Measurements from ENCODE around the gene TACR3. TPM values are rescaled to one million over a fixed set of nuclear protein-coding genes. Genes with fewer than 3 reads are reported as not detected.

TACR3 gene
- polyA plus RNA-seq, 3 donors: not detected

DNA sequence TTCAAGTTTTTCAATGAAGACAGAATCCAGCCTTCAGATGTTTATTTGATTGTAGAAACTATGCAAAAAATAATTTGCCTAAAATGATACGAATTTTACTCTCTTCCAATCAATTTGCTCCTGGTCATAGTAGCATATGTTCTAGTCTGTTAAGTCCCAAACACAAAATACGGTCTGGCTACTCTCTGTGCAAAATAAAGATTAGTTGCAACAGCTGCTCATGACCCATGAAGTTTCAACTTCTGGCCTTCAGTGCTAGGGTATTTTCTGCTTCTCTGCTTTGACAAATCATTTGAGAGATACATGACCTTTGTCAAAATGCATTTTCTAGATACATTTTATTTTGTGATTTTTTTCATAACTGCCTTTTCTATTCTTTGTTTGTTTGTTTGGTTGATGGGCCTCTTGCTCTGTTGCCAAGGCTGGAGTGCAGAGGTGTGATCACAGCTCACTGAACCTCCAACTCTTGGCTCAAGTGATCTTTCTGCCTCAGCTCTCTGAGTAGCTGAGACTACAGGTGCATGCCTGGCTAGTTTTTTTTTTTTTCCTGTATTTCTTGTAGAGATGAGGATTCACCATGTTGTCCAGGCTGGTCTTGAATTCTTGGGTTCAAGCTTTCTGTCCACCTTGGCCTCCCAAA lies 55.2 kb downstream of the TACR3 start:
- no peak overlapping the region for H3K4me2 ChIP-seq (replicated peaks; ENCODE audit: extremely low read depth, low read length, poor library complexity, severe bottlenecking)
- H3K79me2 ChIP-seq (ENCODE audit: insufficient read depth, low read length): no peaks in the 10 kb centered on the region
- Mint-ChIP-seq H3K9me3 (peaks cover 0 to 3% (median 0%) of the 10 kb centered on the region in 7 donors), H3K27ac (no peak overlapping the region), H3K27me3 (ENCODE audit: low read depth in 3 of 3) (no peaks in the 10 kb centered on the region), H3K4me1 (no peaks in the 10 kb centered on the region), H3K36me3 (no peaks in the 10 kb centered on the region), H3K4me3 (no peak overlapping the region)
- H3K4me1 ChIP-seq (ENCODE audit: control insufficient read depth in 1 of 2, insufficient read depth in 2 of 2, low read length in 2 of 2): no peaks in the 10 kb centered on the region
- no peak for DNase-seq
- H3K27me3 ChIP-seq (ENCODE audit: control insufficient read depth in 2 of 2, insufficient read depth in 2 of 2, low read length in 2 of 2): no peaks in the 10 kb centered on the region
- no peak overlapping the region for H3K9ac ChIP-seq (ENCODE audit: insufficient read depth, low read length, poor library complexity, severe bottlenecking)
- H3K27ac ChIP-seq (ENCODE audit: low read depth in 1 of 2, low read length in 2 of 2): no peak overlapping the region
- intact Hi-C loops (cut with micrococcal nuclease): no loop called here
- no peak overlapping the region for H3K4me3 ChIP-seq (replicated peaks in 1 of 3; ENCODE audit: low read depth in 2 of 3, low read length in 3 of 3)
- H4K20me1 ChIP-seq (ENCODE audit: insufficient read depth, low read length): no peaks in the 10 kb centered on the region
- H3K9me3 ChIP-seq (replicated peaks in 1 of 2; ENCODE audit: control insufficient read depth in 1 of 2, insufficient read depth in 1 of 2, low read length in 2 of 2): peaks cover 0 to 2% of the 10 kb centered on the region in 2 donors
- H3K36me3 ChIP-seq (replicated peaks in 1 of 2; ENCODE audit: control insufficient read depth in 1 of 2, insufficient read depth in 2 of 2, low read length in 2 of 2): no peaks in the 10 kb centered on the region
- 86% methylated on average over 1 of the region's 2 CpGs for WGBS (ENCODE audit: insufficient coverage)
- H2AFZ ChIP-seq (ENCODE audit: insufficient read depth, low read depth, low read length, poor library complexity, severe bottlenecking): no peak overlapping the region
- TF ChIP-seq CTCF (IDR thresholded peaks at IDR 0.05): no peak

GRCh38 chr4:103648541-103648940 lies 71.2 kb downstream of the TACR3 start:
- Mint-ChIP-seq H3K27me3 (ENCODE audit: low read depth in 3 of 3) (peaks cover 0 to 4% (median 0%) of the 10 kb centered on the region in 3 donors), H3K9me3 (peaks cover 0 to 19% (median 3%) of the 10 kb centered on the region in 7 donors), H3K27ac (no peak overlapping the region), H3K4me3 (no peak overlapping the region), H3K36me3 (no peaks in the 10 kb centered on the region), H3K4me1 (no peaks in the 10 kb centered on the region)
- TF ChIP-seq CTCF (IDR thresholded peaks at IDR 0.05): no peak
- Histone ChIP-seq H3K9me3 (replicated peaks in 1 of 2; ENCODE audit: control insufficient read depth in 1 of 2, insufficient read depth in 1 of 2, low read length in 2 of 2) (peaks cover 10 to 14% of the 10 kb centered on the region in 2 donors), H3K36me3 (replicated peaks in 1 of 2; ENCODE audit: control insufficient read depth in 1 of 2, insufficient read depth in 2 of 2, low read length in 2 of 2) (no peaks in the 10 kb centered on the region), H4K20me1 (ENCODE audit: insufficient read depth, low read length) (no peaks in the 10 kb centered on the region), H3K9ac (ENCODE audit: insufficient read depth, low read length, poor library complexity, severe bottlenecking) (no peak overlapping the region), H3K4me2 (replicated peaks; ENCODE audit: extremely low read depth, low read length, poor library complexity, severe bottlenecking) (no peak overlapping the region), H3K4me3 (replicated peaks in 1 of 3; ENCODE audit: low read depth in 2 of 3, low read length in 3 of 3) (no peak overlapping the region), H3K79me2 (ENCODE audit: insufficient read depth, low read length) (no peaks in the 10 kb centered on the region), H3K27ac (ENCODE audit: low read depth in 1 of 2, low read length in 2 of 2) (no peak overlapping the region), H3K4me1 (ENCODE audit: control insufficient read depth in 1 of 2, insufficient read depth in 2 of 2, low read length in 2 of 2) (no peaks in the 10 kb centered on the region), H2AFZ (ENCODE audit: insufficient read depth, low read depth, low read length, poor library complexity, severe bottlenecking) (no peak overlapping the region), H3K27me3 (ENCODE audit: control insufficient read depth in 2 of 2, insufficient read depth in 2 of 2, low read length in 2 of 2) (no peaks in the 10 kb centered on the region)
- intact Hi-C loops (cut with micrococcal nuclease): no loop called here
- no peak for DNase-seq

Data from CD14-positive monocyte (primary cell).